Esophagus squamous epithelium (tissue), 4 donors: ENCODE measurements around the gene STARD13.

Experiments
- POLR2A ChIP-seq, 4 donors: fragments of 450-650 bp; IDR thresholded peaks; one replicate each; pipeline ENCODE4 v1.6.1; 2017; ENCODE audit warnings: antibody characterized with exemption in 4 of 4, mild to moderate bottlenecking in 4 of 4, moderate library complexity in 3 of 4
- TF ChIP-seq, protein P1 (sequence below), 6 experiments: fragments of 450-650 bp in 4 of 6; fragments of 200-600 bp in 2 of 6; sonication (generic) in 2 of 6; IDR thresholded peaks; one replicate each; pipeline ENCODE4 v1.5.1; 2016 to 2019; ENCODE audit warnings: antibody characterized with exemption in 6 of 6, mild to moderate bottlenecking in 4 of 6, moderate library complexity in 4 of 6

DNA sequence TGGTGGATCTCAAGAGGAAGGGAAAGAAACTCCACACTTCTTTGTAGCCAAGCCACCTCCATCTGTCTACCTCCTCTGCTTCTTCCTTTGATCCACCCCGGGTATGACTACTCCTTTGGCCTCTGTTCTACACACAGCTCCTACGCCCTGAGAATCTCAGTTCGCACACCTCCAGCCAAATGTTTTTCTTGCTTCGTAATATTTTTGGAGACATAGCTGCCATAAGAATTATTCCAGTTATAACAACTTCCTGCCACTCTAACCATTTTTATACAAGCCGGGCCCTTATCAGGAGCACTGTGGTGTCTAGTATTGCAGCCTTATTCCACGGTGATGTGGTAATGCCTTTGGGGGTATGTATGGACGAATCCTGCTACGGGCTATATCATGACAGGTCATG is 126.7 kb downstream of the STARD13 start:
- no peak for TF ChIP-seq POLR2A (IDR thresholded peaks at IDR 0.05)
- TF ChIP-seq, protein P1, sequence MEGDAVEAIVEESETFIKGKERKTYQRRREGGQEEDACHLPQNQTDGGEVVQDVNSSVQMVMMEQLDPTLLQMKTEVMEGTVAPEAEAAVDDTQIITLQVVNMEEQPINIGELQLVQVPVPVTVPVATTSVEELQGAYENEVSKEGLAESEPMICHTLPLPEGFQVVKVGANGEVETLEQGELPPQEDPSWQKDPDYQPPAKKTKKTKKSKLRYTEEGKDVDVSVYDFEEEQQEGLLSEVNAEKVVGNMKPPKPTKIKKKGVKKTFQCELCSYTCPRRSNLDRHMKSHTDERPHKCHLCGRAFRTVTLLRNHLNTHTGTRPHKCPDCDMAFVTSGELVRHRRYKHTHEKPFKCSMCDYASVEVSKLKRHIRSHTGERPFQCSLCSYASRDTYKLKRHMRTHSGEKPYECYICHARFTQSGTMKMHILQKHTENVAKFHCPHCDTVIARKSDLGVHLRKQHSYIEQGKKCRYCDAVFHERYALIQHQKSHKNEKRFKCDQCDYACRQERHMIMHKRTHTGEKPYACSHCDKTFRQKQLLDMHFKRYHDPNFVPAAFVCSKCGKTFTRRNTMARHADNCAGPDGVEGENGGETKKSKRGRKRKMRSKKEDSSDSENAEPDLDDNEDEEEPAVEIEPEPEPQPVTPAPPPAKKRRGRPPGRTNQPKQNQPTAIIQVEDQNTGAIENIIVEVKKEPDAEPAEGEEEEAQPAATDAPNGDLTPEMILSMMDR (IDR thresholded peaks at IDR 0.05), result no peak
